ENCODE measurements around the gene ZBED1. TPM values are rescaled to one million over a fixed set of nuclear protein-coding genes. Genes with fewer than 3 reads are reported as not detected.
"Not testable (repeated sequence)": the region's sequence is repeated elsewhere in the genome, so short reads cannot be mapped to it uniquely, and the experiment has no call there.

The ZBED1 gene
- total and polyA plus RNA-seq, 10 donors: 11.3 to 65.7 (median 41.9) TPM

- Histone ChIP-seq H3K4me1 (no peaks in the 10 kb centered on the region), H3K27ac (no peak overlapping the region), H3K27me3 (replicated peaks in 1 of 7) (no peaks in the 10 kb centered on the region), H3K4me3 (no peak overlapping the region), H3K9me3 (peaks cover 0 to 10% (median 2%) of the 10 kb centered on the region in 8 donors), H3K36me3 (peaks cover 0 to 31% (median 0%) of the 10 kb centered on the region in 6 donors)
- DNase-seq: peak; percentile 41
- 98 to 100% (median 98%) methylated on average over 10 to 15 of the region's 15 CpGs for WGBS, 5 donors
- no peak for TF ChIP-seq POLR2A (IDR thresholded peaks at IDR 0.05)
- intact Hi-C loops (cut with DNase I; ENCODE audit: low total_unique reads): no loop called here
These were observed 21.4 kb downstream of the ZBED1 start for GRCh38 chrX:2479420-2479780.

- H3K27me3 ChIP-seq (replicated peaks in 1 of 7): no peaks in the 10 kb centered on the region
- H3K36me3 ChIP-seq: peaks cover 0 to 31% (median 0%) of the 10 kb centered on the region in 6 donors
- TF ChIP-seq POLR2AphosphoS5 (IDR thresholded peaks at IDR 0.05): no peak
- no peak for TF ChIP-seq POLR2A (IDR thresholded peaks at IDR 0.05)
- TF ChIP-seq CTCF (IDR thresholded peaks at IDR 0.05 in 8 of 11, conservative IDR thresholded peaks at IDR 0.05 in 3 of 11): no peak
- H3K9me3 ChIP-seq: peaks cover 0 to 10% (median 2%) of the 10 kb centered on the region in 8 donors
- no peaks in the 10 kb centered on the region for H3K4me1 ChIP-seq
- DNase-seq: peak; percentile 46
- intact Hi-C loops (cut with DNase I; ENCODE audit: low total_unique reads): no loop called here
- H3K4me3 ChIP-seq: no peak overlapping the region
- WGBS, 5 donors: 85 to 94% (median 88%) methylated on average over 21 of the region's 21 CpGs
- no peak overlapping the region for H3K27ac ChIP-seq
These were observed 22.0 kb downstream of the ZBED1 start for GRCh38 chrX:2478546-2479419.

GRCh38 chrX:2477313-2477712 lies 23.5 kb downstream of the ZBED1 start:
- H3K9me3 ChIP-seq; H3K4me3 ChIP-seq; H3K27me3 ChIP-seq (replicated peaks in 1 of 7); H3K4me1 ChIP-seq; H3K27ac ChIP-seq; intact Hi-C loops (cut with DNase I; ENCODE audit: low total_unique reads): not testable (repeated sequence)
- H3K36me3 ChIP-seq: peaks cover 0 to 26% (median 0%) of the 10 kb centered on the region in 6 donors
- peak; percentile 23 for DNase-seq
- 93 to 97% (median 95%) methylated on average over 11 of the region's 11 CpGs for WGBS, 5 donors

- intact Hi-C loops (cut with DNase I; ENCODE audit: low total_unique reads): no loop called here
- 92 to 98% (median 95%) methylated on average over 17 to 18 of the region's 18 CpGs for WGBS, 5 donors
- TF ChIP-seq POLR2A (IDR thresholded peaks at IDR 0.05) (no peak), CTCF (IDR thresholded peaks at IDR 0.05 in 8 of 11, conservative IDR thresholded peaks at IDR 0.05 in 3 of 11) (no peak), POLR2AphosphoS5 (IDR thresholded peaks at IDR 0.05) (no peak)
- H3K27me3 ChIP-seq (replicated peaks in 1 of 7): no peaks in the 10 kb centered on the region
- DNase-seq: peak; percentile 18
- no peaks in the 10 kb centered on the region for H3K4me1 ChIP-seq
- no peak overlapping the region for H3K4me3 ChIP-seq
- peaks cover 0 to 9% (median 2%) of the 10 kb centered on the region in 8 donors for H3K9me3 ChIP-seq
- H3K27ac ChIP-seq: no peak overlapping the region
- peaks cover 0 to 12% (median 0%) of the 10 kb centered on the region in 6 donors for H3K36me3 ChIP-seq
These were observed 25.6 kb downstream of the ZBED1 start for GRCh38 chrX:2474963-2475726.
